ENCODE results near the gene TMEM209.
"Not testable (repeated sequence)": the region's sequence is repeated elsewhere in the genome, so short reads cannot be mapped to it uniquely, and the experiment has no call there.

The TMEM209 gene

DNA sequence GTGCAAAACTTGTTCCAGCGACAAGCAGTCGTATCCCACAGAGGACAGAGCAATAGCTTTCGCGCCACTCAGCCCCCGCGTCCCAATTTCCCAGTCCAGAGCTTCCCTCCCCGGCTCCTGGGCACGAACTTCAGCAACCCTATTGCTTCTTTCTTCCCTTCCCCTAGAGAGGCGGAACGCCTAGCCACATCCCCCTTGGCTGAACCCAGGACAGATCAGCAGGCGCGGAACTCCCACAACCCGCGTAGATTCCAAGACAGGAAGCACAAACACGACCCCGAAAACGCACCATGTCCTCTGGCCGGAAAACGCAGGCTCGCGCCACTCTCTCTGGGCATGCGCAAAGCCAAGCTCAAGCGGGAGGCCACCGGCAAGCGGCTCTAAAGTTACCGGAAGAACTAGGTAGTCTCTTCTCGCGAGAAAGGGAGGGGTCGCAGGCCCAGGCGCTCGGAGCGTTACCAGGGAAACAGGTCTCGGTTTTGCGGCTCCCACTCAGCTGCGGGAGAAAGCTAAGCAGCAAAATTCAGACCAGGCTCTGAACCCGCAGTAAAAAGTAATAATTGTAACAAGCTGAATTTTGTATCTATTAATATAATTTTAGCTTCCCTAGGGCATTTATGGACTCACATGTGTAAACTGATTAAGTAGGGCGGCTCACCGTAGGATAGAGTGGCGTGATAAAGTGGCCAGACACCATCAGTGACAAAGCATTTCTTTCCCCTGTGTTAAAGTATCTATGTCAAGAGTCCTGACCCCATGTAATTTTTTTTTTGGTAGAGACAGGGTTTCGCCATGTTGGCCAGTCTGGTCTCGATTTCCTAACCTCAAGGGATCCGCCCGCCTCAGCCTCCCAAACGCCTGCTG lies at the start of gene TMEM209:
Gene TMEM209, minus strand, starts transcription at position 323 of the 864 bp plus-strand sequence. Its CDS starts 31 bp downstream, at position 292.
- peak; percentile 99 for DNase-seq

DNA sequence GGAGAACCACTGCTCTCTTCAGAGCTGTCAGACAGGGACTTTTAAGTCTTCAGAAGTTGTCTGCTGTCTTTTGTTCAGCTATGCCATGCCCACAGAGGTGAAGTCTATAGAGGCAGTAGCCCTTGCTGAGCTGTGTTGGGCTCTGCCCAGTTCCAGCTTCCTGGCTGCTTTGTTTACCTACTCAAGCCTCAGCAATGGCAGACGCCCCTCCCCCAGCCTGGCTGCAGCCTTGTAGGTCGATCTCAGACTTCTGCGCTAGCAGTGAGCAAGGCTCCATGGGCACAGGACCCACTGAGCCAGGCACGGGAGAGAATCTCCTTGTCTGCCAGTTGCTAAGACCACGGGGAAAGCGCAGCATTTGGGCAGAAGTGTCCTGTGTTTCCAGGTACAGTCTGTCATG lies 49.3 kb upstream of the TMEM209 start:
- no peak for DNase-seq

- DNase-seq: not testable (repeated sequence)
Measured at GRCh38 chr7:130249626-130250025, 44.4 kb upstream of the TMEM209 start.

DNA sequence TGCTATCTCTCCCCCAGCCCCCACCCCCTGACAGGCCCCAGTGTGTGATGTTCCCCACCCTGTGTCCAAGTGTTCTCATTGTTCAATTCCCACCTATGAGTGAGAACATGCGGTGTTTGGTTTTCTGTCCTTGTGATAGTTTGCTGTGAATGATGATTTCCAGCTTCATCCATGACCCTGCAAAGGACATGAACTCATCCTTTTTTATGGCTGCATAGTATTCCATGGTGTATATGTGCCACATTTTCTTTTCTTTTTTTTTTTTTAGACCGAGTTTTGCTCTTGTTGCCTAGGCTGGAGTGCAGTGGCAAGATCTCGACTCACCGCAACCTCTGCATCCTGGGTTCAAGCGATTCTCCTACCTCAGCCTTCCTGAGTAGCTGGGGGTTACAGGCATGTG lies 43.6 kb upstream of the TMEM209 start:
- DNase-seq: not testable (repeated sequence)

DNA sequence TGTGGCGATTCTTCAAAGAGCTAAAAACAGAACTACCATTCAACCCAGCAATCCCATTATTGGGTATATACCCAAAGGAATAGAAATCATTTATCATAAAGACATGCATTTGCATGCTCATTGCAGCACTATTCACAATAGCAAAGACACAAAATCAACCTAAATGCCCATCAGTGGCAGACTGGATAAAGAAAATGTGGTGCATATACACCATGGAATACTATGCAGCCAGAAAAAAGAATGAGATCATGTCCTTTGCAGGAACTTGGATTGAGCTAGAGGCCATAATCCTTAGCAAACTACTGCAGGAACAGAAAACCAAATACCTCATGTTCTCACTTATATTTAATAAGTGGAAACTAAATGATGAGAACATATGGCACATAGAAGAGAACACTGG lies 41.3 kb upstream of the TMEM209 start:
- DNase-seq: not testable (repeated sequence)

DNA sequence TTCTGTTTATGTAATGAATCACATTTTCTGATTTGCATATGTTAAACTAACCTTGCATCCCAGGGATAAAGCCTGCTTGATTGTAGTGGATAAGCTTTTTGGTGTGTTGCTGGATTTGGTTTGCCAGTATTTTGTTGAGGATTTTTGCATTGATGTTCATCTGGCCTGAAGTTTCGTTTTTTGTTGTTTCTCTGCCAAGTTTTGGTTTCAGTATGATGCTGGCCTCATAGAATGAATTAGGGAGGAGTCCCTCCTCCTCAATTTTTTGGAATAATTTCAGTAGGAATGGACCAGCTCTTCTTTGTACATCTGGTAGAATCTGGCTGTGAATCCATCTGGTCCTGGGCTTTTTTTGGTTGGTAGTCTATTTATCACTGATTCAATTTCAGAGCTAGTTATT lies 38.3 kb upstream of the TMEM209 start:
- DNase-seq: not testable (repeated sequence)

GRCh38 chr7:130242198-130243014 lies 37.2 kb upstream of the TMEM209 start:
- DNase-seq: peak; percentile 30

DNA sequence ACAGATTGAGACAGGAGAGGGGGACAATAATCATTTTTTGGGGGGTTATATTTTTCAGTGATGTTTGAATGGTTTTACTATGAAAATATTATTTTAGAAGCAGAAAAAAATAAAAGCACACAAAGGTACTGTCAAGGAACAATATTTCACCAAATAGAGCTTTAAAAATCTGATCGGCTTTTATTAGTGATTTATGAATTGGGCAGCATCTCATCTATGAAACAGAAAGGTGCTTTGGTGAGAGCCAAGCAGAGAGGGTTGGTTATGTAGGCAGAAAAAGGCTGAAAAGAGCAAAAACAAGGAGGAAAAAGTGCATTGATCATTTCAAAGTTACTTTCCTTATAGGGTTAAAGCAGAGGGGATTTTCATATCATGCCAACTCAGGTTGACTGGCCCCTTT lies 35.0 kb upstream of the TMEM209 start:
- no peak for DNase-seq

- not testable (repeated sequence) for DNase-seq
Measured at GRCh38 chr7:130236361-130236760, 31.2 kb upstream of the TMEM209 start.

DNA sequence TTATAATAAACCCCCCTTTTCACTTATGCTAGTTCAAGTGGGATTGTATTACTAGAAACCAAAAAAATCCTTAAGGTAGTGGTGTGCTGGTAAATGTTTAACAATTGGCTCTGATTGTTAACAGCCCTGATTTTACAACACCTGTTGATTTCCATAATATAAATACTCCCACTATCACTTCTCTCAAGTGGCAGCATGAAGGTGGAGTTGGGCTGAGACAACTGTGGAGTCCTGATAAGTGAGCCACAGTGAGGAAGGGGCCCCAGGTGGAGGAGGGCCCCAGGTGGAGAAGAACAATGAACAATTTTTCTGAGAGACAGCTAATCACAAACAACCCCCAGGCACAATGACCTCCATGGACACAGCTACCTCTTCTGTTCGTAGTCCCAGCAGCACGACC lies 28.9 kb upstream of the TMEM209 start:
- DNase-seq: no peak

- DNase-seq: no peak
Measured at GRCh38 chr7:130232209-130232608, 27.0 kb upstream of the TMEM209 start.

DNA sequence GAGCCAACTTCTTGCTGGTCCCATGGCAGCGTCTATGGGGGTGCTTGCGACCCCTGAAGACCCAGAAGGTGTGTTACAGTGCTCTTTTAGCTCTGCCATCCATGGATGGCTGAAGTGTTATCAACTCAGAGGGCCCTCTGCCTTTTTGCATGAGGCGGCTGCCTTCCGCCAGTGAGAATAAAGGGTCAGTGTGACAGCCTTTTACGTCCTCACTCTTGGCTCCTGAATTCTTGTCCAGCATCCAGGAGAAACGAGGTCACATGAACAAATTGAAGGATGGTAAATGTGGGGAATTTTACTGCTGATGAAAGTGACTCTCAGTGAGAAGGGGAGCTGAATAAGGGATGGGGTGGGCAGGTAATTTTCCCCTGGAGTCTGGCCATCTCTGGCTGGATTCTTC lies 26.6 kb upstream of the TMEM209 start:
- no peak for DNase-seq

GRCh38 chr7:130229981-130230380 lies 24.8 kb upstream of the TMEM209 start:
- not testable (repeated sequence) for DNase-seq

DNA sequence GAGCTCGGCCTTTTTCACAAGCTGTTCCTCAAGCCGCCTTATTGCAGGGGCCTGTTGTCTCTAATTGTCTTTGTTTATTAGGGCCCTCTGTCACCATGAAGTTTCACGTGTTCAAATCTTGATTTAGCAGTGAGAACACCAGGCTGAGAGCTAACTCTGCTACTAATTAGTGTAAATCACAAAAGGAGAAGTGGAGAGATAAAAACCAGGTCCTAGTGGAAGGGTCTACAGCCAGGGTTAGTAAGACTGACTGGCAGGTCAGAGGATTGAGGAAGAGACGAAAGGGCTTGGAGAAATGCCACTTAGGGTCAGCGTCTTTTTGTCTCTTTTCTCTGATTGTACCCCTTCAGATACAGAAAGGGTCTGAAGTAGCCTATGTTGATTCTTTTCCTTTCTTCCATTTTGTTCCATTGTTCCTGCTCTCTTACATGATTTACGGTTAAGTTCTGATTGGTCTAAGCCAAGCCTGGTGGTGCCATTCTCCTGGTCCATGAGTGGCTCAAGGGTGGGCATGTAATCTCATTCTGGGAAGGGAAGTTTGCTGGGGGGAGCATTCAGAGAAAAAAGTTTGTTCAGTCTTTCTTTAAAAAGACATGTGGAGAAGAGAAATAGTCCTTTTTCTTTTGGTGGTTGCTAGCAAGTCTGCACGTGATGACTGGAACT lies 23.8 kb upstream of the TMEM209 start:
- no peak for DNase-seq

- no peak for DNase-seq
Measured at GRCh38 chr7:130227883-130228575, 22.8 kb upstream of the TMEM209 start.

DNA sequence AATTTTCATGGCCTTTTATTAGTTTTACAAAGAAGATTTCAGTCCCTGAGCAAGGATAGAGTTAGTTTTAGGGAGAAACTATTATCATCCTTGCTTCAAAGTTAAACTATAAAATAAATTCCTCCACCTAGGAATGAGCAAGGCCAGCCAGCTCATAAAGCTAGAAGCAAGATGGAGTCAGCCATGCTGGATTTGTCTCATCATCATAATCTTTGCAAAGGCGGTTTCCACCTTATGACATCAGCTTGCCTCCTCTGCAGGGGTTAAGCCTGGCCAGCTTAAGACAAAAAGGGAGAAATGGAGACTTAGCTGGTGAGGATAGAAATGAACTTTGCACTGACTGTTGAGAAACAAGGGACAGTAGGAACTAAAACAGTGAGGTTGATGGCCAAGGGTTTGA lies 21.1 kb upstream of the TMEM209 start:
- no peak for DNase-seq

DNA sequence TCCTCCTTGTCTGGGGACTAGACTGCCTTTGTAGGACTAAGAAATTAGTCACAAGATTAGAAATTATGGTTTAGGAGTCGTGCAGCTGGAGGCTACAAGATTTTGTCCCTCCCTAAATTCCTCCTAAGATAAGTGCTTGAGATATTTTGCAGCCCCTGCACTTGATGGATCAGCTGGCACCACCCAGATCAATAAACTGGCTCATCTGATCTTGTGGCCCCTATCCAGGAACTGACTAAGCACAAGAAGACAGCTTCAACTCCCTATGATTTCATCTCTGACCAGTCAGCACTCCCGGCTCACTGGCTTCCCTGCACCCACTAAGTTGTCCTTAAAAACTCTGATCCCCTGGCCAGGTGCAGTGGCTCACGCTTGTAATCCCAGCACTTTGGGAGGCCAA lies 19.7 kb upstream of the TMEM209 start:
- not testable (repeated sequence) for DNase-seq

- DNase-seq: no peak
Measured at GRCh38 chr7:130224210-130224609, 19.0 kb upstream of the TMEM209 start.

GRCh38 chr7:130223646-130224045 lies 18.4 kb upstream of the TMEM209 start:
- no peak for DNase-seq

- DNase-seq: no peak
Measured at GRCh38 chr7:130221746-130222145, 16.5 kb upstream of the TMEM209 start.

- DNase-seq: no peak
Measured at GRCh38 chr7:130219871-130220270, 14.7 kb upstream of the TMEM209 start.

- no peak for DNase-seq
Measured at GRCh38 chr7:130218806-130219620, 13.8 kb upstream of the TMEM209 start.

All from NCI-H2081 treated with DMSO at 0.1 percent for 48 hours (cell line).